ENCODE results near the gene NPAS4. TPM values are rescaled to one million over a fixed set of nuclear protein-coding genes. Genes with fewer than 3 reads are reported as not detected.

NPAS4 gene
- total and polyA plus RNA-seq, 9 of the 15 experiments (the other 6 are each of a cell fraction or from before 2014, with no cell fraction given) = not detected

GRCh38 chr11:66391322-66391721 lies 29.5 kb upstream of the NPAS4 start:
- H3K27me3 ChIP-seq (ENCODE audit: control insufficient read depth in 2 of 2, insufficient read depth in 2 of 2, low read length in 2 of 2) = peaks cover 7 to 11% of the 10 kb centered on the region in 2 experiments; a peak in 3 of 5 replicates
- POLR2A ChIA-PET = no interaction called here

More at GRCh38 chr11:66391322-66391721, 29.5 kb upstream of the NPAS4 start:
- Histone ChIP-seq H3K9me1 (ENCODE audit: control insufficient read depth, insufficient read depth, low read length) (no peaks in the 10 kb centered on the region), H3K9me3 (replicated peaks; ENCODE audit: control insufficient read depth, insufficient read depth, low read depth, low read length) (no peaks in the 10 kb centered on the region), H3K4me3 (no peak overlapping the region), H4K20me1 (replicated peaks; ENCODE audit: control insufficient read depth, insufficient read depth, low read length) (no peaks in the 10 kb centered on the region), H3K36me3 (ENCODE audit: control insufficient read depth, insufficient read depth, low read length) (no peaks in the 10 kb centered on the region), H3K27ac (ENCODE audit: extremely low read depth, low read depth, low read length) (no peak overlapping the region), H3K4me1 (replicated peaks in 1 of 2; ENCODE audit: control insufficient read depth in 2 of 2, insufficient read depth in 2 of 2, low read length in 2 of 2) (no peaks in the 10 kb centered on the region; a peak in 2 of 5 replicates), H2AFZ (ENCODE audit: low read depth, low read length) (no peak overlapping the region), H3K9ac (ENCODE audit: insufficient read depth in 1 of 2, low read depth in 2 of 2, low read length in 2 of 2) (no peak overlapping the region), H3K4me2 (ENCODE audit: insufficient read depth, low read length) (no peak overlapping the region), H3K79me2 (ENCODE audit: control insufficient read depth, insufficient read depth, low read length) (no peaks in the 10 kb centered on the region)
- CTCF ChIA-PET (ENCODE audit: low intra/inter-chr PET ratio) = interaction anchor here (1.2 kb wide), 1 partner anchor 17 kb away, joined by 5 read pairs; no protein-coding TSS in a partner anchor
- in situ Hi-C loops (cut with MboI) = no loop called here
- intact Hi-C loops (cut with micrococcal nuclease) = no loop called here
- BruUV-seq (replicated peaks) = no TSS peak
- FAIRE-seq (no peak), ATAC-seq (no peak), DNase-seq (ENCODE audit: extremely low read depth in 1 of 4, low spot score in 3 of 4) (no peak)
- WGBS (ENCODE audit: insufficient coverage, low coverage, missing lambda C conversion rate) = 8% methylated on average over 6 of the region's 6 CpGs
- TF ChIP-seq KDM2B (CRISPR knock-in tag; IDR thresholded peaks at IDR 0.05) = no peak
- TF ChIP-seq IRF2 (CRISPR knock-in tag; IDR thresholded peaks at IDR 0.05) = no peak
- no peak for TF ChIP-seq U2AF1 (optimal IDR thresholded peaks at IDR 0.05; ENCODE audit: low read depth, low read length)
- TF ChIP-seq DDX20 (tag; IDR thresholded peaks at IDR 0.05; ENCODE audit: low read depth) = no peak
- no peak for TF ChIP-seq CTCFL (IDR thresholded peaks at IDR 0.05; ENCODE audit: borderline replicate concordance, insufficient read depth, low read depth, low read length, poor library complexity, severe bottlenecking)
- no peak for TF ChIP-seq HDAC1 (IDR thresholded peaks at IDR 0.05)
